Measurements from ENCODE around the gene HSPA8.

HSPA8 gene

GRCh38 chr11:123047947-123048293 lies 14.0 kb downstream of the HSPA8 start:
- TF ChIP-seq CEBPB (IDR thresholded peaks at IDR 0.05), result no peak
- TF ChIP-seq, protein P1, sequence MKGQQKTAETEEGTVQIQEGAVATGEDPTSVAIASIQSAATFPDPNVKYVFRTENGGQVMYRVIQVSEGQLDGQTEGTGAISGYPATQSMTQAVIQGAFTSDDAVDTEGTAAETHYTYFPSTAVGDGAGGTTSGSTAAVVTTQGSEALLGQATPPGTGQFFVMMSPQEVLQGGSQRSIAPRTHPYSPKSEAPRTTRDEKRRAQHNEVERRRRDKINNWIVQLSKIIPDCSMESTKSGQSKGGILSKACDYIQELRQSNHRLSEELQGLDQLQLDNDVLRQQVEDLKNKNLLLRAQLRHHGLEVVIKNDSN (IDR thresholded peaks at IDR 0.05), result no peak
- TF ChIP-seq MAX (IDR thresholded peaks at IDR 0.05), result no peak
- no peak for TF ChIP-seq ZBTB7A (IDR thresholded peaks at IDR 0.05; ENCODE audit: low read depth)
- TF ChIP-seq, protein P2, sequence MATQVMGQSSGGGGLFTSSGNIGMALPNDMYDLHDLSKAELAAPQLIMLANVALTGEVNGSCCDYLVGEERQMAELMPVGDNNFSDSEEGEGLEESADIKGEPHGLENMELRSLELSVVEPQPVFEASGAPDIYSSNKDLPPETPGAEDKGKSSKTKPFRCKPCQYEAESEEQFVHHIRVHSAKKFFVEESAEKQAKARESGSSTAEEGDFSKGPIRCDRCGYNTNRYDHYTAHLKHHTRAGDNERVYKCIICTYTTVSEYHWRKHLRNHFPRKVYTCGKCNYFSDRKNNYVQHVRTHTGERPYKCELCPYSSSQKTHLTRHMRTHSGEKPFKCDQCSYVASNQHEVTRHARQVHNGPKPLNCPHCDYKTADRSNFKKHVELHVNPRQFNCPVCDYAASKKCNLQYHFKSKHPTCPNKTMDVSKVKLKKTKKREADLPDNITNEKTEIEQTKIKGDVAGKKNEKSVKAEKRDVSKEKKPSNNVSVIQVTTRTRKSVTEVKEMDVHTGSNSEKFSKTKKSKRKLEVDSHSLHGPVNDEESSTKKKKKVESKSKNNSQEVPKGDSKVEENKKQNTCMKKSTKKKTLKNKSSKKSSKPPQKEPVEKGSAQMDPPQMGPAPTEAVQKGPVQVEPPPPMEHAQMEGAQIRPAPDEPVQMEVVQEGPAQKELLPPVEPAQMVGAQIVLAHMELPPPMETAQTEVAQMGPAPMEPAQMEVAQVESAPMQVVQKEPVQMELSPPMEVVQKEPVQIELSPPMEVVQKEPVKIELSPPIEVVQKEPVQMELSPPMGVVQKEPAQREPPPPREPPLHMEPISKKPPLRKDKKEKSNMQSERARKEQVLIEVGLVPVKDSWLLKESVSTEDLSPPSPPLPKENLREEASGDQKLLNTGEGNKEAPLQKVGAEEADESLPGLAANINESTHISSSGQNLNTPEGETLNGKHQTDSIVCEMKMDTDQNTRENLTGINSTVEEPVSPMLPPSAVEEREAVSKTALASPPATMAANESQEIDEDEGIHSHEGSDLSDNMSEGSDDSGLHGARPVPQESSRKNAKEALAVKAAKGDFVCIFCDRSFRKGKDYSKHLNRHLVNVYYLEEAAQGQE (IDR thresholded peaks at IDR 0.05; ENCODE audit: low read depth), result no peak
- TF ChIP-seq YY1 (IDR thresholded peaks at IDR 0.05; ENCODE audit: low read depth), result no peak
- TF ChIP-seq TAF1 (IDR thresholded peaks at IDR 0.05; ENCODE audit: low read depth), result no peak
- TF ChIP-seq FOXM1 (IDR thresholded peaks at IDR 0.05; ENCODE audit: borderline replicate concordance, low read depth), result no peak
- no peak for TF ChIP-seq RAD21 (IDR thresholded peaks at IDR 0.05; ENCODE audit: low read depth)
- no peak for TF ChIP-seq CREB1 (IDR thresholded peaks at IDR 0.05; ENCODE audit: low read depth)
- no peak for TF ChIP-seq EGR1 (IDR thresholded peaks at IDR 0.05)
- TF ChIP-seq TCF12 (IDR thresholded peaks at IDR 0.05; ENCODE audit: low read depth), result no peak
- no peak for TF ChIP-seq EP300 (IDR thresholded peaks at IDR 0.05; ENCODE audit: borderline replicate concordance)
- TF ChIP-seq NFIC (IDR thresholded peaks at IDR 0.05), result no peak

DNA sequence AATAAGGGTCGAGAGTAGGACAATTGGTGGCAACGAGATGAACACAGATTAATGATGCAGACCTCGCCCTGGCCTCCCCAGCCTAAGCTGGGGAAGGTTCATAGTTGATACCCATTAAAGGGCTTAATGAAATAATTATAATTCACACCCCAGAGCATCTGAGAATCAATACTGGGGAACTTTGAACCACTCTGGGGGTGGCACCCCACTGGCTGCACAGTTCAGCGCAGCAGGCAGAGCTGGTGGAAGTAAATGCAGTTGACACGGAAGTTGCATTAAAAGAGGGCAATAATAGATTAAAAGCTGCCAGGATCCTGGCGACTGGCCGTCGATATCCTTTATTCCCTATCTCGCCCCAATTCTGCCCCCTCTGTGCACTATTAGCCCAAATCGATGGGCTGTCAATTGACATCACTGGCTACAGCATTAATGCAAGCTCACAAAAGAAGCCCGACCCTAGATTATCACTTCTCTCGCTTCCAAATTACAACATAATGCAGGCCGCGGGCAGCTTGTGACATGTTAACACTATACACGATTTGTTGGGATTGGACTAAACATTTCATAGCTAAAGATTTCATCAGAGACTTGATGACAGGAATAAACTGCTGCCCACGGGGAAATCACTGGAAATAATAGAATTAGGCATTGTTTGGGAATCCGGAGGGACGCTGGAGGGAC lies 14.5 kb downstream of the HSPA8 start:
- TF ChIP-seq NFIC (IDR thresholded peaks at IDR 0.05) (no peak), TCF12 (IDR thresholded peaks at IDR 0.05; ENCODE audit: low read depth) (no peak), TEAD4 (IDR thresholded peaks at IDR 0.05) (no peak), YY1 (IDR thresholded peaks at IDR 0.05; ENCODE audit: low read depth) (no peak), TAF1 (IDR thresholded peaks at IDR 0.05; ENCODE audit: low read depth) (no peak), ZBTB7A (IDR thresholded peaks at IDR 0.05; ENCODE audit: low read depth) (no peak), EP300 (IDR thresholded peaks at IDR 0.05; ENCODE audit: borderline replicate concordance) (no peak), CEBPB (IDR thresholded peaks at IDR 0.05) (no peak), MAX (IDR thresholded peaks at IDR 0.05) (no peak)
- TF ChIP-seq, protein P1 (IDR thresholded peaks at IDR 0.05), result no peak
- TF ChIP-seq, protein P2 (IDR thresholded peaks at IDR 0.05; ENCODE audit: low read depth), result no peak

DNA sequence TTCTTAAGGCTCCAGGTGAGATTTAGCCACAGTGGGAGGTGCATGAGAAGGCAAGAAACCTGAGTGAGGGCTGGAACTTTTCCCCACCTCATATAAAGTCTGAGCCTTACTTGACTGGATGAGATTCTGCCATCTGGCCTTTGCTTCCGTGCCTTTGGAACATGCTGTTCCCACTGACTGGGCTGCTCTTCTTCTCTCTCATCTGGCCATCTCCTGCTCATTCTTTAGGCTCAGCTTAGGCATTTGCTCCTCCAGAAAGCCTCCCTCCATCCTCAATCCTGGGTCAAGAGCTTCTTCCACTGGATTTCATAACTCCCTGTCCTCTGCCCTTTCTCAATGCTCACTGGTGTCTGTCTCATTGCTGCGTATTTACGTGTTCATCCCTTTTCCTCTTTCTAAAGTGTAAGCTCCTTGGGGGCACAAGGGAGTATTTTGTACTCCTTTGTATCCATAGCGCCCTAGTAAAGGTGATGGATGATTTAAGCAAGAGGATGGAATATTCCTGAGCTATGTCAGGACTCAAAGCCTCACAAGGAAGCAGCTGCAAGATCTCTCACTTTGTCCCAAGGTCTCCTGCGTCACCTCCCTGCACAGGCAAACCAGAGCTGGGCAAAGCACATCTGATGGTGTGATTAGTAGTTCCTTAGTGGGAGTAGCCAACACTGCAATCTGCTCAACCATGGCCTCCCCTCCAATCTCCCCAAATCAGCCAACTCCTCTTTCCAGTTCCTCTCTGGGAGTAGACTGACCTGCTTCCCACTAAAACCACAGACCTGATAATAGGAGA lies 15.3 kb downstream of the HSPA8 start:
- no peak for TF ChIP-seq NFIC (IDR thresholded peaks at IDR 0.05)
- no peak for TF ChIP-seq YY1 (IDR thresholded peaks at IDR 0.05; ENCODE audit: low read depth)
- TF ChIP-seq CEBPB (IDR thresholded peaks at IDR 0.05), result no peak
- no peak for TF ChIP-seq TCF12 (IDR thresholded peaks at IDR 0.05; ENCODE audit: low read depth)
- no peak for TF ChIP-seq EGR1 (IDR thresholded peaks at IDR 0.05)
- no peak for TF ChIP-seq FOXM1 (IDR thresholded peaks at IDR 0.05; ENCODE audit: borderline replicate concordance, low read depth)
- no peak for TF ChIP-seq TEAD4 (IDR thresholded peaks at IDR 0.05)
- TF ChIP-seq MAX (IDR thresholded peaks at IDR 0.05), result no peak
- TF ChIP-seq ZBTB7A (IDR thresholded peaks at IDR 0.05; ENCODE audit: low read depth), result no peak
- TF ChIP-seq, protein P2 (IDR thresholded peaks at IDR 0.05; ENCODE audit: low read depth), result no peak
- TF ChIP-seq RAD21 (IDR thresholded peaks at IDR 0.05; ENCODE audit: low read depth), result no peak
- TF ChIP-seq, protein P1 (IDR thresholded peaks at IDR 0.05), result no peak
- no peak for TF ChIP-seq EP300 (IDR thresholded peaks at IDR 0.05; ENCODE audit: borderline replicate concordance)
- TF ChIP-seq CREB1 (IDR thresholded peaks at IDR 0.05; ENCODE audit: low read depth), result no peak
- no peak for TF ChIP-seq TAF1 (IDR thresholded peaks at IDR 0.05; ENCODE audit: low read depth)

Measured in Ishikawa (cell line).